GM23338 (cell line): ENCODE results near the gene ING1. TPM values are rescaled to one million over a fixed set of nuclear protein-coding genes. Genes with fewer than 3 reads are reported as not detected.

ENCODE experiments used
- ATAC-seq: fragments of 200-7000 bp; cut with Tn5 transposase; 3 replicates; pipeline ENCODE4 v1.9.1; 2020
- DNase-seq: peaks from one replicate; pipeline ENCODE4 v3.0.0-alpha.2; 2015; ENCODE audit warnings: low spot score
- H2AFZ ChIP-seq: fragments of 200-600 bp; sonication (generic); 2 replicates; pipeline ENCODE4 v1.8.0; 2016; ENCODE audit warnings: antibody characterized with exemption, mild to moderate bottlenecking, moderate library complexity
- H3F3A ChIP-seq: fragments of 200-600 bp; sonication (generic); replicated peaks from 2 replicates; pipeline ENCODE4 v1.8.0; 2017; ENCODE audit warnings: antibody characterized with exemption, mixed run types, low read depth
- H3K27ac ChIP-seq: fragments of 200-600 bp; sonication (generic); 2 replicates; pipeline ENCODE4 v1.6.1; 2016; ENCODE audit warnings: low read depth
- H3K27me3 ChIP-seq: fragments of 200-600 bp; sonication (generic); 2 replicates; pipeline ENCODE4 v1.8.0; 2016; ENCODE audit warnings: mild to moderate bottlenecking, mixed run types, moderate library complexity; ENCODE audit not compliant: insufficient read depth
- H3K36me3 ChIP-seq: fragments of 200-600 bp; sonication (generic); 2 replicates; pipeline ENCODE4 v1.8.0; 2016; ENCODE audit warnings: mild to moderate bottlenecking; ENCODE audit not compliant: insufficient read depth
- H3K4me1 ChIP-seq: fragments of 200-600 bp; sonication (generic); 2 replicates; pipeline ENCODE4 v1.8.0; 2016; ENCODE audit warnings: mild to moderate bottlenecking, moderate library complexity; ENCODE audit not compliant: insufficient read depth
- H3K4me2 ChIP-seq: fragments of 200-600 bp; sonication (generic); 2 replicates; pipeline ENCODE4 v1.7.1; 2017; ENCODE audit warnings: mixed run types
- H3K4me3 ChIP-seq: fragments of 200-600 bp; sonication (generic); 2 replicates; pipeline ENCODE4 v1.6.1; 2016; ENCODE audit warnings: mixed run types
- H3K79me2 ChIP-seq: fragments of 200-600 bp; sonication (generic); replicated peaks from 2 replicates; pipeline ENCODE4 v1.8.0; 2017; ENCODE audit warnings: mild to moderate bottlenecking; ENCODE audit not compliant: insufficient read depth
- H3K9me2 ChIP-seq: fragments of 200-600 bp; sonication (generic); 2 replicates; pipeline ENCODE4 v1.8.0; 2017; ENCODE audit not compliant: insufficient read depth
- H4K20me1 ChIP-seq: fragments of 200-600 bp; sonication (generic); replicated peaks from 2 replicates; pipeline ENCODE4 v1.8.0; 2017; ENCODE audit warnings: mild to moderate bottlenecking; ENCODE audit not compliant: insufficient read depth
- H3K27ac Mint-ChIP-seq: 2 replicates; pipeline ENCODE4 v1.8.0; 2020; ENCODE audit warnings: inconsistent platforms, mild to moderate bottlenecking, moderate library complexity, mixed read lengths
- H3K27me3 Mint-ChIP-seq: 3 replicates; pipeline ENCODE4 v1.8.0; 2022; ENCODE audit warnings: low read depth, mild to moderate bottlenecking, moderate library complexity, mixed read lengths, inconsistent platforms; ENCODE audit not compliant: insufficient read depth, poor library complexity
- H3K36me3 Mint-ChIP-seq: 3 replicates; pipeline ENCODE4 v1.8.0; 2021; ENCODE audit warnings: low read depth, mild to moderate bottlenecking, inconsistent platforms, moderate library complexity, mixed read lengths
- H3K4me1 Mint-ChIP-seq: 3 replicates; pipeline ENCODE4 v1.8.0; 2020; ENCODE audit warnings: mild to moderate bottlenecking, inconsistent platforms, mixed read lengths
- H3K4me3 Mint-ChIP-seq: 3 replicates; pipeline ENCODE4 v1.8.0; 2021; ENCODE audit warnings: moderate library complexity, mild to moderate bottlenecking, inconsistent platforms, mixed read lengths
- H3K9me3 Mint-ChIP-seq: 3 replicates; pipeline ENCODE4 v1.8.0; 2020; ENCODE audit warnings: moderate library complexity, mild to moderate bottlenecking, inconsistent platforms, mixed read lengths
- CTCF ChIP-seq, 2 experiments: fragments of 200-600 bp in 1 of 2; sonication (generic) in 1 of 2; conservative IDR thresholded peaks; 2 replicates each; pipeline versions ENCODE4 v1.5.1 to v1.6.1; 2016 to 2017; ENCODE audit warnings: antibody characterized with exemption in 2 of 2, low read depth in 2 of 2, mild to moderate bottlenecking in 2 of 2, moderate library complexity in 1 of 2
- EZH2 ChIP-seq: fragments of 200-600 bp; sonication (generic); IDR thresholded peaks from one replicate; pipeline ENCODE4 v1.8.0; 2017; ENCODE audit warnings: antibody characterized with exemption, mild to moderate bottlenecking, low read depth; ENCODE audit not compliant: unreplicated experiment
- EZH2phosphoT487 ChIP-seq: fragments of 200-600 bp; sonication (generic); IDR thresholded peaks from one replicate; pipeline ENCODE4 v1.8.1; 2018; ENCODE audit warnings: antibody characterized with exemption; ENCODE audit not compliant: unreplicated experiment
- JUNB ChIP-seq: IDR thresholded peaks from one replicate; pipeline ENCODE4 v1.6.1; 2016; ENCODE audit warnings: antibody characterized with exemption; ENCODE audit not compliant: unreplicated experiment
- NANOG ChIP-seq: IDR thresholded peaks from 2 replicates; pipeline ENCODE4 v1.6.1; 2016; ENCODE audit warnings: antibody characterized with exemption, borderline replicate concordance
- POLR2AphosphoS5 ChIP-seq: IDR thresholded peaks from 2 replicates; pipeline ENCODE4 v1.6.1; 2016; ENCODE audit warnings: antibody characterized with exemption, low read depth
- REST ChIP-seq: IDR thresholded peaks from one replicate; pipeline ENCODE4 v1.6.1; 2018; ENCODE audit warnings: antibody characterized with exemption; ENCODE audit not compliant: unreplicated experiment
- STAT1 ChIP-seq: IDR thresholded peaks from one replicate; pipeline ENCODE4 v1.6.1; 2016; ENCODE audit warnings: antibody characterized with exemption; ENCODE audit not compliant: unreplicated experiment
- ZNF114 ChIP-seq: fragments of 250-450 bp; sonication (Bioruptor Pico); IDR thresholded peaks from 2 replicates; pipeline ENCODE4 v1.5.0; 2020; ENCODE audit warnings: mild to moderate bottlenecking, moderate library complexity
- ZNF331 ChIP-seq: fragments of 250-450 bp; sonication (Bioruptor Pico); IDR thresholded peaks from 2 replicates; pipeline ENCODE4 v1.5.0; 2020; ENCODE audit warnings: low read depth, mild to moderate bottlenecking, moderate library complexity
- polyA plus RNA-seq: library from polyadenylated mRNA; unstranded; fragments of >200 nt; fragmentation: Nextera tagmentation; extraction: Ambion mirVana; gene quantifications from 2 replicates; pipeline ENCODE4 v1.2.1, GENCODE V29; 2016
- total RNA-seq: library from RNA; depleted of rRNA; stranded (reverse); fragments of >200 nt; shearing (Covaris generic); gene quantifications from 2 replicates; pipeline ENCODE4 v1.2.3, GENCODE V29; 2014
- TF ChIP-seq, protein P1 (sequence below): fragments of 250-450 bp; sonication (Bioruptor Pico); IDR thresholded peaks from 2 replicates; pipeline ENCODE4 v1.5.0; 2020; ENCODE audit warnings: mild to moderate bottlenecking, moderate library complexity
- TF ChIP-seq, protein P2 (sequence below): IDR thresholded peaks from 2 replicates; pipeline ENCODE4 v1.6.1; 2016; ENCODE audit warnings: antibody characterized with exemption

The ING1 gene
- total and polyA plus RNA-seq, 2 experiments from 2014 or later: 27.4 to 34.4 TPM

DNA sequence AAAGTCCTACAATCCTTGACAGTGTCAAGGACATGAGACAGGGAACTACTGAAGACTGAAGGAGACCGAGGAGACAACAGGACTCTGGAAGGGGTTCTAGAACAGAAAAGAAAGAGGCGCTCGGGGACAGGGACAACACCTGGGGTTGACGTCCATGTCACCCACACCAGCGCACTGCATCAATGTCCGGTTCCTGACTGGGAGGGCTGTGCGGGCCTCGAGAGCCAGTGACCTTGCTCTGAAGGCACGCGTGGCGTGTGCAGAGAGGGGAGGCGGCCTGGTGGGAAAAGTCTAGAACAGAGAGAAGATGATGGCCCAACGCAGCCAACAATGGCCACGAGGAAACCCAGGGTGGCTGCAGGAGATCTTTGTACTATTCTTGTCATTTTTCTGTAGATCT is 13.3 kb upstream of the ING1 start (continued):
- TF ChIP-seq ZNF114 (CRISPR knock-in tag): no peak
- no peak for TF ChIP-seq JUNB

GRCh38 chr13:110700641-110701040 is 12.9 kb upstream of the ING1 start:
- Histone ChIP-seq H3K36me3 (peaks cover 17% of the 10 kb centered on the region), H2AFZ (no peak overlapping the region), H3F3A (no peaks in the 10 kb centered on the region), H3K4me1 (peaks cover 6% of the 10 kb centered on the region; the same call in 1 of the 2 replicates), H3K27ac (no peak overlapping the region), H4K20me1 (0 out of 2 replicates have a peak, but pooled peaks cover 7% of the 10 kb centered on the region), H3K79me2 (peaks cover 24% of the 10 kb centered on the region), H3K4me2 (no peak overlapping the region), H3K4me3 (no peak overlapping the region), H3K9me2 (no peaks in the 10 kb centered on the region), H3K27me3 (no peaks in the 10 kb centered on the region)
- DNase-seq (no peak), ATAC-seq (no peak)
- TF ChIP-seq EZH2phosphoT487 (no peak), NANOG (no peak), JUNB (no peak), POLR2AphosphoS5 (no peak), ZNF114 (CRISPR knock-in tag) (no peak), STAT1 (no peak), ZNF331 (CRISPR knock-in tag) (no peak), EZH2 (no peak), REST (no peak), CTCF (conservative IDR thresholded peaks at IDR 0.05; ENCODE audit: low read depth in 2 of 2) (no peak)
- TF ChIP-seq, protein P1, sequence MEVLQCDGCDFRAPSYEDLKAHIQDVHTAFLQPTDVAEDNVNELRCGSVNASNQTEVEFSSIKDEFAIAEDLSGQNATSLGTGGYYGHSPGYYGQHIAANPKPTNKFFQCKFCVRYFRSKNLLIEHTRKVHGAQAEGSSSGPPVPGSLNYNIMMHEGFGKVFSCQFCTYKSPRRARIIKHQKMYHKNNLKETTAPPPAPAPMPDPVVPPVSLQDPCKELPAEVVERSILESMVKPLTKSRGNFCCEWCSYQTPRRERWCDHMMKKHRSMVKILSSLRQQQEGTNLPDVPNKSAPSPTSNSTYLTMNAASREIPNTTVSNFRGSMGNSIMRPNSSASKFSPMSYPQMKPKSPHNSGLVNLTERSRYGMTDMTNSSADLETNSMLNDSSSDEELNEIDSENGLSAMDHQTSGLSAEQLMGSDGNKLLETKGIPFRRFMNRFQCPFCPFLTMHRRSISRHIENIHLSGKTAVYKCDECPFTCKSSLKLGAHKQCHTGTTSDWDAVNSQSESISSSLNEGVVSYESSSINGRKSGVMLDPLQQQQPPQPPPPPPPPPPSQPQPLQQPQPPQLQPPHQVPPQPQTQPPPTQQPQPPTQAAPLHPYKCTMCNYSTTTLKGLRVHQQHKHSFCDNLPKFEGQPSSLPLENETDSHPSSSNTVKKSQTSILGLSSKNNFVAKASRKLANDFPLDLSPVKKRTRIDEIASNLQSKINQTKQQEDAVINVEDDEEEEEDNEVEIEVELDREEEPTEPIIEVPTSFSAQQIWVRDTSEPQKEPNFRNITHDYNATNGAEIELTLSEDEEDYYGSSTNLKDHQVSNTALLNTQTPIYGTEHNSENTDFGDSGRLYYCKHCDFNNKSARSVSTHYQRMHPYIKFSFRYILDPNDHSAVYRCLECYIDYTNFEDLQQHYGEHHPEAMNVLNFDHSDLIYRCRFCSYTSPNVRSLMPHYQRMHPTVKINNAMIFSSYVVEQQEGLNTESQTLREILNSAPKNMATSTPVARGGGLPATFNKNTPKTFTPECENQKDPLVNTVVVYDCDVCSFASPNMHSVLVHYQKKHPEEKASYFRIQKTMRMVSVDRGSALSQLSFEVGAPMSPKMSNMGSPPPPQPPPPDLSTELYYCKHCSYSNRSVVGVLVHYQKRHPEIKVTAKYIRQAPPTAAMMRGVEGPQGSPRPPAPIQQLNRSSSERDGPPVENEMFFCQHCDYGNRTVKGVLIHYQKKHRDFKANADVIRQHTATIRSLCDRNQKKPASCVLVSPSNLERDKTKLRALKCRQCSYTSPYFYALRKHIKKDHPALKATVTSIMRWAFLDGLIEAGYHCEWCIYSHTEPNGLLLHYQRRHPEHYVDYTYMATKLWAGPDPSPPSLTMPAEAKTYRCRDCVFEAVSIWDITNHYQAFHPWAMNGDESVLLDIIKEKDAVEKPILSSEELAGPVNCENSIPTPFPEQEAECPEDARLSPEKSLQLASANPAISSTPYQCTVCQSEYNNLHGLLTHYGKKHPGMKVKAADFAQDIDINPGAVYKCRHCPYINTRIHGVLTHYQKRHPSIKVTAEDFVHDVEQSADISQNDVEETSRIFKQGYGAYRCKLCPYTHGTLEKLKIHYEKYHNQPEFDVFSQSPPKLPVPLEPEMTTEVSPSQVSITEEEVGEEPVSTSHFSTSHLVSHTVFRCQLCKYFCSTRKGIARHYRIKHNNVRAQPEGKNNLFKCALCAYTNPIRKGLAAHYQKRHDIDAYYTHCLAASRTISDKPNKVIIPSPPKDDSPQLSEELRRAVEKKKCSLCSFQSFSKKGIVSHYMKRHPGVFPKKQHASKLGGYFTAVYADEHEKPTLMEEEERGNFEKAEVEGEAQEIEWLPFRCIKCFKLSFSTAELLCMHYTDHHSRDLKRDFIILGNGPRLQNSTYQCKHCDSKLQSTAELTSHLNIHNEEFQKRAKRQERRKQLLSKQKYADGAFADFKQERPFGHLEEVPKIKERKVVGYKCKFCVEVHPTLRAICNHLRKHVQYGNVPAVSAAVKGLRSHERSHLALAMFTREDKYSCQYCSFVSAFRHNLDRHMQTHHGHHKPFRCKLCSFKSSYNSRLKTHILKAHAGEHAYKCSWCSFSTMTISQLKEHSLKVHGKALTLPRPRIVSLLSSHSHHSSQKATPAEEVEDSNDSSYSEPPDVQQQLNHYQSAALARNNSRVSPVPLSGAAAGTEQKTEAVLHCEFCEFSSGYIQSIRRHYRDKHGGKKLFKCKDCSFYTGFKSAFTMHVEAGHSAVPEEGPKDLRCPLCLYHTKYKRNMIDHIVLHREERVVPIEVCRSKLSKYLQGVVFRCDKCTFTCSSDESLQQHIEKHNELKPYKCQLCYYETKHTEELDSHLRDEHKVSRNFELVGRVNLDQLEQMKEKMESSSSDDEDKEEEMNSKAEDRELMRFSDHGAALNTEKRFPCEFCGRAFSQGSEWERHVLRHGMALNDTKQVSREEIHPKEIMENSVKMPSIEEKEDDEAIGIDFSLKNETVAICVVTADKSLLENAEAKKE (CRISPR knock-in tag): no peak
- TF ChIP-seq, protein P2, sequence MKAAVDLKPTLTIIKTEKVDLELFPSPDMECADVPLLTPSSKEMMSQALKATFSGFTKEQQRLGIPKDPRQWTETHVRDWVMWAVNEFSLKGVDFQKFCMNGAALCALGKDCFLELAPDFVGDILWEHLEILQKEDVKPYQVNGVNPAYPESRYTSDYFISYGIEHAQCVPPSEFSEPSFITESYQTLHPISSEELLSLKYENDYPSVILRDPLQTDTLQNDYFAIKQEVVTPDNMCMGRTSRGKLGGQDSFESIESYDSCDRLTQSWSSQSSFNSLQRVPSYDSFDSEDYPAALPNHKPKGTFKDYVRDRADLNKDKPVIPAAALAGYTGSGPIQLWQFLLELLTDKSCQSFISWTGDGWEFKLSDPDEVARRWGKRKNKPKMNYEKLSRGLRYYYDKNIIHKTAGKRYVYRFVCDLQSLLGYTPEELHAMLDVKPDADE: no peak
- no peak overlapping the region for H3K4me3 Mint-ChIP-seq
- H3K27me3 Mint-ChIP-seq: peaks cover 2% of the 10 kb centered on the region
- H3K36me3 Mint-ChIP-seq: peaks cover 51% of the 10 kb centered on the region
- H3K27ac Mint-ChIP-seq: no peak overlapping the region
- peaks cover 16% of the 10 kb centered on the region for H3K4me1 Mint-ChIP-seq
- H3K9me3 Mint-ChIP-seq: no peaks in the 10 kb centered on the region
